GM10266 (cell line): ENCODE data around the gene DDX59.

Experiments
- DNase-seq: peaks from one replicate; pipeline ENCODE4 v3.0.0; 2012; ENCODE audit errors: extremely low spot score
- TF ChIP-seq, protein P1 (sequence below): IDR thresholded peaks from 2 replicates; pipeline ENCODE4 v1.5.1; 2012; ENCODE audit warnings: mild to moderate bottlenecking, low read depth; ENCODE audit not compliant: control insufficient read depth, insufficient read depth; ENCODE audit errors: missing control alignments

The DDX59 gene

GRCh38 chr1:200671235-200671786 lies 1.6 kb upstream of the DDX59 start:
- DNase-seq = no peak
- TF ChIP-seq, protein P1, sequence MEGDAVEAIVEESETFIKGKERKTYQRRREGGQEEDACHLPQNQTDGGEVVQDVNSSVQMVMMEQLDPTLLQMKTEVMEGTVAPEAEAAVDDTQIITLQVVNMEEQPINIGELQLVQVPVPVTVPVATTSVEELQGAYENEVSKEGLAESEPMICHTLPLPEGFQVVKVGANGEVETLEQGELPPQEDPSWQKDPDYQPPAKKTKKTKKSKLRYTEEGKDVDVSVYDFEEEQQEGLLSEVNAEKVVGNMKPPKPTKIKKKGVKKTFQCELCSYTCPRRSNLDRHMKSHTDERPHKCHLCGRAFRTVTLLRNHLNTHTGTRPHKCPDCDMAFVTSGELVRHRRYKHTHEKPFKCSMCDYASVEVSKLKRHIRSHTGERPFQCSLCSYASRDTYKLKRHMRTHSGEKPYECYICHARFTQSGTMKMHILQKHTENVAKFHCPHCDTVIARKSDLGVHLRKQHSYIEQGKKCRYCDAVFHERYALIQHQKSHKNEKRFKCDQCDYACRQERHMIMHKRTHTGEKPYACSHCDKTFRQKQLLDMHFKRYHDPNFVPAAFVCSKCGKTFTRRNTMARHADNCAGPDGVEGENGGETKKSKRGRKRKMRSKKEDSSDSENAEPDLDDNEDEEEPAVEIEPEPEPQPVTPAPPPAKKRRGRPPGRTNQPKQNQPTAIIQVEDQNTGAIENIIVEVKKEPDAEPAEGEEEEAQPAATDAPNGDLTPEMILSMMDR = no peak

DNA sequence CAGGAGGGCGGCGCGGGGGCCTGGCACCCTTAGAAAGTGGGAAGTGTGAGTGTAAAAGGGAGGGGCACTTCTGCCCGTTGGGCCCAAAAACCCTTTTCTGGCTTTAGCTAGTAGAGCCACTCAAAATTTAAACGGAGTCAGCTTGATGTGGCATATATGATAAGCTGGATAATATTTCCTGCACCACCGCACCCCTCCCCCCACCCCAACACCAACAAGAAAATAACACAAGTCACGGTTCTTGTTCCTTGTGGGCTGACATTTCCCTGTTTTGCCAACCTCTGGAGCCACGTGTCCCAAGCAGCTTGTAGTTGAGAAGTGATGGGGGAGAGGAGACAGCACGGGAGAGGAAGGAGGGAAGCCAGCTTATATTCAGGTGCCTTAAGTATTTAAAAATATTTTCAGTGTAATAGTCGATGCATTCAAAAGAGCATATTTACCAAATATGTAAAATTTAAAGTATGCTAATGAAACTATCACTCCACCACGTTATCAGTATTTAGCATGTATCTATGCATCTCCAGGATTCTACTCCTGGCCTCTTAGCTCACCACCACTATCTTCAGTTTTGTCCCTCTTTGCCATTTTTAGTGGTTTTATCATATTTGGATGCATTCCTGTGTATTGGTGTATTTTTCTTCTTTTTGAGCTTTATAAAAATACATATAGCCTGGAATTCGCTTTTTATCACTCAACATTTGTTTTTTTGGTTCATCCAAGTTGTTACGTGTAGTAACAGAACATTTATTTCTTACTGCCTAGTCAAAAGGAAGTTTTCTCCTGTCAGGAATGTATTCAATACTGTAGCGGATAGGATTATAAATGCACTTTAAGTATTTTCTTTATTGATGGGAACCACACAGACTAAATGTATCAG lies 773 bp upstream of the DDX59 start:
- TF ChIP-seq, protein P1 = no peak
- peak; percentile 39 for DNase-seq

- no peak for DNase-seq
- TF ChIP-seq, protein P1 = no peak
Measured at GRCh38 chr1:200668514-200669313, 993 bp downstream of the DDX59 start.

DNA sequence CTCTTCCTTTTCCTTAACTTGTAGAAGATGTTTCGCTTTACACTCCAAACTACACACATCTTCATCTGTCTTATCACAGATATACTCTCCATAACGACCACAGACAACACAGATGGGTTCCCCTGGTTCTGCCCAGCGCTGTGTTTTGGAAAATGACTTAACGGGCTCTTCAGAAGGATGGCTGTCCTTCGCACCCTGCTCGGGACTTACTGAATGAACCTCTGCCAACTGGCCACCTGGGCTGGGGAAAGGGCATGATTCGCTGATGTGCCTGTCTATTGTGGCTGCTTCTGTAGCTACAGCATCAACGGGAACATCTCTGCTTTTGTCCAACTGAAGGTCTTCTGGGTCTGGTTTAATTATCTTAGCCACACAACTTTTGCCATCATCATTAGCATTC lies 3.4 kb downstream of the DDX59 start:
- TF ChIP-seq, protein P1 = no peak
- no peak for DNase-seq

- TF ChIP-seq, protein P1 = no peak
- DNase-seq = no peak
Measured at GRCh38 chr1:200665861-200666260, 3.8 kb downstream of the DDX59 start.

- TF ChIP-seq, protein P1 = no peak
- DNase-seq = no peak
Measured at GRCh38 chr1:200660719-200661118, 9.0 kb downstream of the DDX59 start.
